GM12878 (cell line): Measurements from ENCODE around the gene ITGAV. TPM values are rescaled to one million over a fixed set of nuclear protein-coding genes. Genes with fewer than 3 reads are reported as not detected.

ENCODE experiments used
- ATAC-seq: fragments of 200-7000 bp; cut with Tn5 transposase; 3 replicates; pipeline ENCODE4 v1.9.1; 2020; ENCODE audit warnings: mild to moderate bottlenecking, moderate library complexity
- BruUV-seq: library from RNA; stranded (reverse); fragments of 400-500 nt; replicated peaks from 2 replicates; lab custom pipeline; 2021; lab: Mats Ljungman, UMichigan
- CTCF ChIA-PET: fragments of 300-600 bp; sonication (Branson Sonifier 250); formaldehyde crosslinking; extraction: SDS; loops from one replicate; lab custom pipeline; 2021; ENCODE audit warnings: inconsistent platforms; lab: Yijun Ruan, JAX
- POLR2A ChIA-PET: fragments of 350-600 bp; formaldehyde crosslinking; extraction: SDS; loops from one replicate; lab custom pipeline; 2021; ENCODE audit warnings: inconsistent platforms; lab: Charles Lee
- RAD21 ChIA-PET: fragments of 300-600 bp; sonication (Branson Sonifier 250); formaldehyde crosslinking; loops from one replicate; lab custom pipeline; 2023; ENCODE audit warnings: antibody characterized with exemption; ENCODE audit not compliant: unreplicated experiment; lab: Charles Lee
- SMC1A ChIA-PET: fragments of 300-600 bp; sonication (Branson Sonifier 250); formaldehyde crosslinking; loops from one replicate; lab custom pipeline; 2023; ENCODE audit not compliant: unreplicated experiment, uncharacterized antibody; lab: Charles Lee
- DNase-seq: peaks from one replicate; pipeline ENCODE4 v3.0.0-alpha.2; 2011; ENCODE audit warnings: low read depth, low spot score
- FAIRE-seq: peaks from 3 replicates; lab custom pipeline; 2011; peaks lifted over from hg19 to GRCh38; lab: Jason Lieb, UNC
- H2AFZ ChIP-seq: 2 replicates; pipeline ENCODE4 v1.6.0; 2011; ENCODE audit warnings: low read depth, low read length, control low read depth; ENCODE audit not compliant: control insufficient read depth
- H3K27ac ChIP-seq: 2 replicates; pipeline ENCODE4 v1.5.1; 2011; ENCODE audit warnings: control low read depth; ENCODE audit not compliant: control insufficient read depth, insufficient read depth
- H3K27me3 ChIP-seq, 2 experiments: replicated peaks in 1 of 2; 2 replicates each; pipeline versions ENCODE4 v1.6.0 to v1.6.1; 2011; ENCODE audit warnings: low read length in 1 of 2; ENCODE audit not compliant: control insufficient read depth in 2 of 2, insufficient read depth in 2 of 2
- H3K36me3 ChIP-seq, 2 experiments: 2 replicates each; pipeline ENCODE4 v1.5.1; 2011; ENCODE audit warnings: low read length in 1 of 2; ENCODE audit not compliant: control insufficient read depth in 2 of 2, insufficient read depth in 2 of 2
- H3K4me1 ChIP-seq: 2 replicates; pipeline ENCODE4 v1.6.1; 2011; ENCODE audit warnings: mild to moderate bottlenecking, low read length, moderate library complexity, mixed read lengths; ENCODE audit not compliant: control insufficient read depth, insufficient read depth
- H3K4me2 ChIP-seq: 2 replicates; pipeline ENCODE4 v1.6.0; 2011; ENCODE audit warnings: control low read depth; ENCODE audit not compliant: control insufficient read depth, insufficient read depth
- H3K4me3 ChIP-seq: fragments of 200-600 bp; sonication (generic); 2 replicates; pipeline ENCODE4 v1.5.1; 2016
- H3K79me2 ChIP-seq: 2 replicates; pipeline ENCODE4 v1.6.0; 2011; ENCODE audit warnings: low read length; ENCODE audit not compliant: control insufficient read depth, insufficient read depth
- H3K9ac ChIP-seq: 2 replicates; pipeline ENCODE4 v1.8.0; 2011; ENCODE audit warnings: low read length, control low read depth, mixed read lengths; ENCODE audit not compliant: control insufficient read depth, insufficient read depth
- H3K9me3 ChIP-seq: replicated peaks from 3 replicates; pipeline ENCODE4 v1.5.1; 2011; ENCODE audit warnings: mild to moderate bottlenecking, low read length; ENCODE audit not compliant: control insufficient read depth, insufficient read depth
- H4K20me1 ChIP-seq: 2 replicates; pipeline ENCODE4 v1.6.0; 2011; ENCODE audit not compliant: control insufficient read depth, insufficient read depth
- ATF3 ChIP-seq: IDR thresholded peaks from 2 replicates; pipeline ENCODE4 v1.6.1; 2011; ENCODE audit warnings: low read depth, mild to moderate bottlenecking, low read length, moderate library complexity, borderline replicate concordance; ENCODE audit errors: extremely low read depth
- DPF2 ChIP-seq: fragments of 450-650 bp; IDR thresholded peaks from 2 replicates; pipeline ENCODE4 v1.6.1; 2017; ENCODE audit warnings: mild to moderate bottlenecking
- FOS ChIP-seq: IDR thresholded peaks from 3 replicates; pipeline ENCODE4 v1.6.1; 2011; ENCODE audit warnings: borderline replicate concordance; ENCODE audit not compliant: insufficient read length; ENCODE audit errors: extremely low read depth
- IRF4 ChIP-seq: IDR thresholded peaks from 2 replicates; pipeline ENCODE4 v1.6.1; 2011; ENCODE audit warnings: low read depth, low read length
- NR2C1 ChIP-seq: fragments of 450-650 bp; IDR thresholded peaks from 2 replicates; pipeline ENCODE4 v1.6.1; 2017; ENCODE audit warnings: antibody characterized with exemption, mild to moderate bottlenecking, moderate library complexity
- NR2C2 ChIP-seq: IDR thresholded peaks from 2 replicates; pipeline ENCODE4 v1.6.1; 2011; ENCODE audit warnings: borderline replicate concordance, low read depth; ENCODE audit not compliant: control insufficient read depth, insufficient read length
- RCOR1 ChIP-seq: conservative IDR thresholded peaks from 2 replicates; pipeline ENCODE4 v1.6.1; 2012; ENCODE audit warnings: low read depth, low read length, improper control_type of control experiment
- SIN3A ChIP-seq: IDR thresholded peaks from 2 replicates; pipeline ENCODE4 v1.6.1; 2012; ENCODE audit warnings: low read depth, low read length, improper control_type of control experiment
- USF2 ChIP-seq: IDR thresholded peaks from 2 replicates; pipeline ENCODE4 v1.6.1; 2011; ENCODE audit warnings: low read depth, low read length, improper control_type of control experiment, borderline replicate concordance
- ZNF217 ChIP-seq: fragments of 450-650 bp; IDR thresholded peaks from 2 replicates; pipeline ENCODE4 v1.6.1; 2017; ENCODE audit warnings: antibody characterized with exemption, mild to moderate bottlenecking
- WGBS: methylation state at CpG from one replicate; pipeline ENCODE4 v1.1.6; 2016; ENCODE audit warnings: low lambda C conversion rate; ENCODE audit not compliant: insufficient replicate concordance, insufficient coverage; ENCODE audit errors: missing lambda C conversion rate; 5-methylcytosine and 5-hydroxymethylcytosine counted together
- in situ Hi-C: fragments of 300-500 bp; cut with MboI; formaldehyde crosslinking; loops from 9 replicates; pipeline ENCODE4 v1.14.3; 2018; ENCODE audit warnings: mixed read lengths
- intact Hi-C: fragments of 100-400 bp; cut with micrococcal nuclease; formaldehyde crosslinking; loops from one replicate; pipeline ENCODE4 v1.14.2; 2022; ENCODE audit not compliant: unreplicated experiment
- polyA plus RNA-seq, 11 experiments: library from polyadenylated mRNA; depleted of rRNA in 4 of 11; unstranded in 6 of 11; stranded (reverse) in 5 of 11; fragments of >200 nt; fragmentation: Nextera tagmentation in 4 of 11; fragmentation: Illumina TruSeq in 1 of 11; extraction: Ambion mirVana in 4 of 11; extraction: Trizol in 1 of 11; gene quantifications; 1 replicate in 1 of 11; 2 replicates in 10 of 11; pipeline versions ENCODE4 v1.2.1 to v1.2.3, GENCODE V29; 2011 to 2016; ENCODE audit warnings: inconsistent platforms in 2 of 11, missing spikeins in 2 of 11, low read depth in 1 of 11
- total RNA-seq, 4 experiments: library from RNA; depleted of rRNA in 3 of 4; stranded (reverse); fragments of >200 nt in 3 of 4; fragmentation: Illumina TruSeq in 1 of 4; extraction: Trizol in 1 of 4; gene quantifications; 2 replicates each; pipeline versions ENCODE4 v1.2.1 to v1.2.3, GENCODE V29; 2013 to 2021

ITGAV gene
- total and polyA plus RNA-seq, 10 of the 15 experiments (the other 5 are each of a cell fraction or from before 2014, with no cell fraction given) = 2.1 to 10.8 (median 6.1) TPM

DNA sequence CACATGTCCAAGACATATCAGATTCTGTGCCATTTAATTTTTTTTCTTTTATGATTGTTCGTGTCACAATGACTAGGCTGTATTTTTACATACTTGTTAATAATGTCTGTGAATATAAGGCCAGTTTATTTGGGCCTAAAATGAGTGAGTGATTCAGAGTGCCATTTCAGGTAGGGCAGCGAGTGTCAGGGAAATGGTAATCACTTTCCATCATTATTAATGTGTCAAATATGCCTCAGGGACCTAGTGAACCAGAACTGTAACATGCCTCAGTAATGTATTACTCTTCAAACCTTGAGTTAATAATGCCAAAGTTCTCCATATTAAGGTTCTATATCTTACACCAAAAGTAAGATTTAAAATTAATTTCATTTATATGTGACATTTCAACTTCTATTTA is 112.6 kb downstream of the ITGAV start:
- ATAC-seq = no peak
- TF ChIP-seq ZNF217 = no peak
- TF ChIP-seq SIN3A = no peak
- no peak for TF ChIP-seq FOS
- TF ChIP-seq DPF2 = no peak
- TF ChIP-seq IRF4 = no peak
- TF ChIP-seq USF2 = no peak
- no peak for TF ChIP-seq RCOR1
- no peak for TF ChIP-seq NR2C2
- TF ChIP-seq NR2C1 = no peak
- no peak for TF ChIP-seq ATF3
- FAIRE-seq = no peak

More for the DNA sequence above, 112.6 kb downstream of the ITGAV start:
- no peak overlapping the region for H3K4me2 ChIP-seq
- BruUV-seq = no TSS peak
- H2AFZ ChIP-seq = no peak overlapping the region
- WGBS = 5% methylated on average over 2 of the region's 2 CpGs
- H4K20me1 ChIP-seq = no peaks in the 10 kb centered on the region
- intact Hi-C loops (no loop called here), in situ Hi-C loops (no loop called here)
- H3K36me3 ChIP-seq = no peaks in the 10 kb centered on the region
- H3K27me3 ChIP-seq = no peaks in the 10 kb centered on the region
- ChIA-PET SMC1A (interaction anchor here (0.9 to 1.5 kb wide), 3 partner anchors 63 to 160 kb away, joined by 3 read pairs; no protein-coding TSS in a partner anchor), RAD21 (no interaction called here), CTCF (no interaction called here), POLR2A (no interaction called here)
- no peak overlapping the region for H3K4me3 ChIP-seq
- H3K9me3 ChIP-seq = no peaks in the 10 kb centered on the region
- no peak overlapping the region for H3K27ac ChIP-seq
- no peak overlapping the region for H3K9ac ChIP-seq
- H3K4me1 ChIP-seq = no peaks in the 10 kb centered on the region
- no peak for DNase-seq
- no peaks in the 10 kb centered on the region for H3K79me2 ChIP-seq
